ENCODE measurements around the gene DOC2A.

The DOC2A gene

DNA sequence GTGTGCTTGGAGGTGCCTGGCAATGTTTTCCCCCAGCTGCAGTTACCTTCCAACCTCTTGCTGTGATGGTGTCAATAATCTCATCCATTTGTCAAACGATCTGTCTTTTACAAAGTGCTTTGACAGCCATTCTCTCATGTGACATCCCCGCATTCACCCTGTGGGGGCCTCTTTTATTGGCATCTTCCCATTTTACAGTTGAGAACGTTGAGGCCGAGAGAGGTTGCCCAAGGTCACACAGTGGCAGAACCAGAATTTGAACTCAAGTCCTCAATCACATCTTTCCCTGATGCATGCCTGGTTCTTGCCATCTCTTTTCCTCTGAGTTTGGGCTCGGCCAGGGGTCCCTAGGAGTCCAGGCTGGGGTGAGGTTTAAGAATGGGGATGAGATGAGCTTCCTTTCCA is 35.7 kb downstream of the DOC2A start:
- DNase-seq (ENCODE audit: low read depth) = no peak
- TF ChIP-seq, protein P1, sequence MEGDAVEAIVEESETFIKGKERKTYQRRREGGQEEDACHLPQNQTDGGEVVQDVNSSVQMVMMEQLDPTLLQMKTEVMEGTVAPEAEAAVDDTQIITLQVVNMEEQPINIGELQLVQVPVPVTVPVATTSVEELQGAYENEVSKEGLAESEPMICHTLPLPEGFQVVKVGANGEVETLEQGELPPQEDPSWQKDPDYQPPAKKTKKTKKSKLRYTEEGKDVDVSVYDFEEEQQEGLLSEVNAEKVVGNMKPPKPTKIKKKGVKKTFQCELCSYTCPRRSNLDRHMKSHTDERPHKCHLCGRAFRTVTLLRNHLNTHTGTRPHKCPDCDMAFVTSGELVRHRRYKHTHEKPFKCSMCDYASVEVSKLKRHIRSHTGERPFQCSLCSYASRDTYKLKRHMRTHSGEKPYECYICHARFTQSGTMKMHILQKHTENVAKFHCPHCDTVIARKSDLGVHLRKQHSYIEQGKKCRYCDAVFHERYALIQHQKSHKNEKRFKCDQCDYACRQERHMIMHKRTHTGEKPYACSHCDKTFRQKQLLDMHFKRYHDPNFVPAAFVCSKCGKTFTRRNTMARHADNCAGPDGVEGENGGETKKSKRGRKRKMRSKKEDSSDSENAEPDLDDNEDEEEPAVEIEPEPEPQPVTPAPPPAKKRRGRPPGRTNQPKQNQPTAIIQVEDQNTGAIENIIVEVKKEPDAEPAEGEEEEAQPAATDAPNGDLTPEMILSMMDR (IDR thresholded peaks at IDR 0.05; ENCODE audit: low read length, missing control alignments) = no peak
- H3K4me3 ChIP-seq (replicated peaks; ENCODE audit: low read depth, low read length) = peak overlapping the region; percentile 93

DNA sequence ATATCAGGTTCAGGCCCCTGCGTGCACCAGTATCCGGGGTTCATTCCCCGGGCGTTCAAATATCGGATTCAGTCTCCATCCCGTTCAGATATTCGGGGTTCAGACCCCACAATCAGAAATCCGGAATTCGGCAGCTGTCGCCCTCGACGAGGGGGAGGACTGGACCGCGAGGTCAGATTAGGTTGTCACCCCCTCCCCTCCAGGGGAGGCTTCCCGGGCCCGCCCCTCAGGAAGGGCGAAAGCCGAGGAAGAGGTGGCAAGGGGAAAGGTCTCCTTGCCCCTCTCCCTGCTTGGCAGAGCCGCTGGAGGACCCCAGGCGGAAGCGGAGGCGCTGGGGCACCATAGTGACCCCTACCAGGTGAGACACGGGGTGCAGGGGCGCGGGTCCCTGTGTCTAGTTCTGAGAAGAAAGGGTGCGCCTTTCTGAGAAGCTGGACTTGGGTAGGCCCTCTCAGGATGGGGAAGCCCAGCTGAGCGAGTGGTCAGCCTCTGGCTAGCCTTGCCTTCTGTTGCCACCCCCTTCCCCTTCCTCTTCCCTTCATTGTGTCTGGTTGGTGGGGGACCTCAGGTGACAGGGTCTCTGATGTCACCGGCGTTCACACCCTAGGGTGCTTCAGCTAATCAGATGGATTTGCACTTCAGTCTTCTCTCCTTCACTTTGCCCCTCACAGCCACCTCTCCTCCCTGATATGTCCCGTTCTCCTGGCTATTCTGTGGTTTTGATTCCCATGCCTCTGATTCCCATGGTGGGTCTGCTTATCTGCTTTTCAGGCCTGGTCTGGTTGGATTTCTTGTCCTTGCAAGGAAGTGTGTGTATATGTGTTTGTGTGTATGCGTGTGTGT is 36.3 kb downstream of the DOC2A start:
- DNase-seq (ENCODE audit: low read depth) = peak; percentile 32
- TF ChIP-seq, protein P1 (IDR thresholded peaks at IDR 0.05; ENCODE audit: low read length, missing control alignments) = no peak
- peak overlapping the region; percentile 93 for H3K4me3 ChIP-seq (replicated peaks; ENCODE audit: low read depth, low read length)

DNA sequence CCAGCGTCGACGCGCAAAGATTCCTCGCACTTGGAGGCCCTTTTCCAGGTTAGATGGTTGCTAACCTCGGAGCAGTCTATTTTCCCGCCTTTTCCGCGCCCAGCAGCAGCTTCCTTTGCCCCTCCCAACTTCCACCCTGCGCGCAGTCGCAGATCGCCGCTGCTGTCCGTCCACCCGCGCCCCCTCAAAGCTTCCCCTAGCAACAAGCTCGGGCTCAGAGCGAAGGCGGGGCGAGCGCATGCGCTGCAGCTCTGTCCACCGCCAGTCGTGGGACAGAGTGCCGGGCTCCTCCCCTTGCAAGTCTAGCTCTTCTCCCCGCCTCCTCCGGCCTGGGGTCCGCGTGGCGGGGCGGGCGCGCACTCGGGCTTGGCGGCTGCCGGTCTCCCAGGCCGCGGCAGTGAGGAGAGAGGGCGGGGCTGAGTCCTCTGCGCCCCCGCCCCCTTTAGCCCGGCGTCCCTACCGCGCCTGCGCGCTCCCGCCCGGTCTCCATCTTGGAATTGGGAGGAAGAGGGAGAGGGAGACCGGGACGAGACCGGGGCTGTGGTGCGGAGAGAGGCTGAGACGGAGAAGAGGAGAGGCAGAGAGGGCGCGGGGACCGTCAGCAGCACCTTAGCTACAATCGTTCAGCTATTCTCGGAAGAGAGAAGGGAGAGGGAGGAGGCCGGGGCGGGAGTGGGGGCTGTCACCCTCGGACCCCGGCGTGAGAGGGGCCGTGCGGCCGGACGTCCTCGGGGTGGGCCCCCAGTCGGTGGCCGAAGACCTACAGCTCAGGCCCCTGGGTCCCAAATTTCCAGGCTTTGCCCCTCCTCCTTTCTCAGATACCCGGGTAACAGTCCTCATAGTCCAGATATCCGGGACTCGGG is 37.2 kb downstream of the DOC2A start, which contains the start of gene TAOK2:
TSS of gene TAOK2 (plus strand) at position 485 of the 863 bp plus-strand sequence. CDS start 3,905 bp downstream, outside the sequence.
- TF ChIP-seq, protein P1 (IDR thresholded peaks at IDR 0.05; ENCODE audit: low read length, missing control alignments) = no peak
- DNase-seq (ENCODE audit: low read depth) = peak; percentile 99
- peak within 1 kb of the TSS; percentile 93 for H3K4me3 ChIP-seq (replicated peaks; ENCODE audit: low read depth, low read length)

DNA sequence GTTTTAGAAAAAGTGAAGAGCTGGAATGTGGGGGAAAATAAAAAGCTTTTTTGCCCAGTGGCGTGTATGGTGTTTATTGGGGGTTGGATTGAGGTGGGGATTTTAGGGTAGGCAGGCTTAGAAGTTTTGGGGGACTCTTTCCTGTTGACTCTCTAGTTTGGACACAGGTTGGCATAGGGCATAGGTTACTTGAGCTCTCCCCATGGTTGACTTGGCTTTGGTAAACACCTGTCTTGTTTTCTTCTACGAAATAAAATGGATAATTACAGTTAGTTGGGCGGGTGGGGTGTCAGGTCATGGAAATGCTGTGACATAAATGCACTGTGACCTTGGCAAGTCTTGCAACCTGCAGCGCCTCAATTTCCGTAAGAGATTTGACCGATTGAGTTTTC is 37.8 kb downstream of the DOC2A start:
- H3K4me3 ChIP-seq (replicated peaks; ENCODE audit: low read depth, low read length) = no peak overlapping the region
- TF ChIP-seq, protein P1 (IDR thresholded peaks at IDR 0.05; ENCODE audit: low read length, missing control alignments) = no peak

DNA sequence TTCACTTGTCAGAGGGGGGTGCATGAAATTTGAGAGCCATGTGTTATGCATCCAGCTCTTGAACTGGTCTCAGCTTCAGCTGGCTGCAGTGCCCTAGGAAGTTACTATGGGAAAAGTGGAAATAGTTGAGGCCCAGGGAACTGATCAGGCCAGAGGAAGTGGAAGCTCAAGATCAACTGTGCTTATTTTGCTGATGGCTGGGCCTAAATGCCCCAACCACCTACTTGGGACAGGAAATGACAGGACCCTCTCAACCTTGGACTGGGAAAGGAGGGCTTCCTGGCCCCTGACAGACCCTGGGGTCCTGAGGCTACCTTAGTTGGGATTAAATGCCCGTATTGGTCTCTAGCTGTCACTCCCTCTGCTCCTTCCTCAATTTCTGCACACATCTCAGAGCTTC is 38.3 kb downstream of the DOC2A start:
- TF ChIP-seq, protein P1 (IDR thresholded peaks at IDR 0.05; ENCODE audit: low read length, missing control alignments) = no peak
- DNase-seq (ENCODE audit: low read depth) = no peak
- H3K4me3 ChIP-seq (replicated peaks; ENCODE audit: low read depth, low read length) = no peak overlapping the region

More for the DNA sequence above, 37.8 kb downstream of the DOC2A start:
- DNase-seq (ENCODE audit: low read depth) = no peak

DNA sequence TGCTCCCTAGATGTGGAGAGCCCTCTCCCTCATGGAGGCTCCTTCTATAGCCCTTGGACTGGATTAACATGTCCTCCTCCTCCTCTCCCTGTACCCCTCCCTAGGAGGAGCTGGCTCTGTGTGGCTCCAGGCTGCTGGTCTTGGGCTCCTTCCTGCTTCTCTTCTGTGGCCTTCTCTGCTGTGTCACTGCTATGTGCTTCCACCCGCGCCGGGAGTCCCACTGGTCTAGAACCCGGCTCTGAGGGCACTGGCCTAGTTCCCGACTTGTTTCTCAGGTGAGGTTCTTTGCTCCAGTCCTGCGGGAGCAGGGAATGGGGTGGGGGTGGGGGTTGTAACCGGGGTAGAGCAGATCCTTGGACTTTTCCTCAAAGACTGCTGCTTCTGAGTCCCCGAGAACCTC is 39.5 kb downstream of the DOC2A start:
- DNase-seq (ENCODE audit: low read depth) = no peak
- H3K4me3 ChIP-seq (replicated peaks; ENCODE audit: low read depth, low read length) = no peak overlapping the region
- TF ChIP-seq, protein P1 (IDR thresholded peaks at IDR 0.05; ENCODE audit: low read length, missing control alignments) = no peak
